Colonic mucosa (tissue), 4 donors: Measurements from ENCODE around the gene MRPL21. TPM values are rescaled to one million over a fixed set of nuclear protein-coding genes. Genes with fewer than 3 reads are reported as not detected.
A peak's percentile ranks its signal among the peaks of the same experiment; 100 is the strongest.
"Not testable (repeated sequence)": the region's sequence is repeated elsewhere in the genome, so short reads cannot be mapped to it uniquely, and the experiment has no call there.

Experiments used
- DNase-seq: peaks from one replicate; pipeline ENCODE4 v3.0.0-alpha.2; 2020
- H3K27ac ChIP-seq: fragments of 200-600 bp; one replicate; pipeline ENCODE4 v1.8.0; 2021
- H3K27me3 ChIP-seq: fragments of 200-600 bp; one replicate; pipeline ENCODE4 v1.8.0; 2021
- H3K36me3 ChIP-seq: fragments of 200-600 bp; one replicate; pipeline ENCODE4 v1.8.0; 2021
- H3K4me1 ChIP-seq: fragments of 200-600 bp; one replicate; pipeline ENCODE4 v1.8.0; 2021; ENCODE audit warnings: mild to moderate bottlenecking
- H3K4me3 ChIP-seq: fragments of 200-600 bp; one replicate; pipeline ENCODE4 v1.8.0; 2021
- H3K9ac ChIP-seq, 2 donors: one replicate each; pipeline ENCODE4 v1.7.0; 2013; ENCODE audit warnings: control low read depth in 2 of 2, low read depth in 2 of 2, low read length in 2 of 2
- H3K9me3 ChIP-seq: fragments of 200-600 bp; one replicate; pipeline ENCODE4 v1.8.0; 2021
- intact Hi-C: fragments of 100-400 bp; cut with DNase I; formaldehyde crosslinking; loops from one replicate; pipeline ENCODE4 v1.14.1; 2022
- total RNA-seq, 2 donors: library from RNA; stranded (reverse); fragmentation: NEBNext Ultra II Directional in 1 of 2; extraction: Animal tissue kit (Norgen Biotek cat#: 25700) in 1 of 2; gene quantifications; one replicate each; pipeline ENCODE4 v1.2.1, GENCODE V29; 2021
- TF ChIP-seq, protein P1 (sequence below): fragments of 200-600 bp; IDR thresholded peaks from one replicate; pipeline ENCODE4 v1.8.0; 2022; ENCODE audit warnings: antibody characterized with exemption, mild to moderate bottlenecking
- donor health status: healthy.
- donor health status: DM: no; HTN: no; CAD: no.
- donor health status: DM: no; HTN: no; CAD: no.

MRPL21 gene
- total RNA-seq, 2 donors from 2014 or later = 59.8 to 104 TPM

DNA sequence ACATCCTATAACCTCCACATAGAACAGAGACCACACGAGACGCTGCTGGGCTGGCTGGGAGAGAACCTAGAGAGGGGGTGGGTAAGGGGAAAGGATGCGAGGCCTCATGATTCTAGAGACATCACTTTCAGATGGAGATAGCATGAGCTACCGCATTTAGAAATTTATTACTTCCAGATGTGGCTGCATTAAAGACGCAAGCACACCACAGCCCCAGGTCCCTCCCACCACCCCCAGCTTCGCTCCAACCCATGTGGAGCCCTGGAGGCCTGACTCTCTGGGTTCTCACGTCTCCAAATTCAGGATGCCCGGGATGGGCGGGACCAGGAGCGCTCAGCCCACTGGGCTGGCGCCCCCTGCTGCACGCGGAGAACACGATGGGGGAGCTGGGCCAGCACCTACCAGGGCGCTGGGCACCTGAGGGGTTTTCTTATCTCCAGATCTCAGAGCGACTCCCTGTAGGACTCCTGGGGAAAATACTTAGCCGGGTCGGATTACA, 13.6 kb downstream of the MRPL21 start:
- Histone ChIP-seq H3K4me1 (no peaks in the 10 kb centered on the region), H3K27me3 (no peaks in the 10 kb centered on the region), H3K9ac (no peak overlapping the region), H3K27ac (no peak overlapping the region), H3K4me3 (no peak overlapping the region), H3K9me3 (no peaks in the 10 kb centered on the region), H3K36me3 (peaks cover 6% of the 10 kb centered on the region)
- intact Hi-C loops = no loop called here
- TF ChIP-seq, protein P1, sequence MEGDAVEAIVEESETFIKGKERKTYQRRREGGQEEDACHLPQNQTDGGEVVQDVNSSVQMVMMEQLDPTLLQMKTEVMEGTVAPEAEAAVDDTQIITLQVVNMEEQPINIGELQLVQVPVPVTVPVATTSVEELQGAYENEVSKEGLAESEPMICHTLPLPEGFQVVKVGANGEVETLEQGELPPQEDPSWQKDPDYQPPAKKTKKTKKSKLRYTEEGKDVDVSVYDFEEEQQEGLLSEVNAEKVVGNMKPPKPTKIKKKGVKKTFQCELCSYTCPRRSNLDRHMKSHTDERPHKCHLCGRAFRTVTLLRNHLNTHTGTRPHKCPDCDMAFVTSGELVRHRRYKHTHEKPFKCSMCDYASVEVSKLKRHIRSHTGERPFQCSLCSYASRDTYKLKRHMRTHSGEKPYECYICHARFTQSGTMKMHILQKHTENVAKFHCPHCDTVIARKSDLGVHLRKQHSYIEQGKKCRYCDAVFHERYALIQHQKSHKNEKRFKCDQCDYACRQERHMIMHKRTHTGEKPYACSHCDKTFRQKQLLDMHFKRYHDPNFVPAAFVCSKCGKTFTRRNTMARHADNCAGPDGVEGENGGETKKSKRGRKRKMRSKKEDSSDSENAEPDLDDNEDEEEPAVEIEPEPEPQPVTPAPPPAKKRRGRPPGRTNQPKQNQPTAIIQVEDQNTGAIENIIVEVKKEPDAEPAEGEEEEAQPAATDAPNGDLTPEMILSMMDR = no peak
- peak; percentile 28 for DNase-seq

DNA sequence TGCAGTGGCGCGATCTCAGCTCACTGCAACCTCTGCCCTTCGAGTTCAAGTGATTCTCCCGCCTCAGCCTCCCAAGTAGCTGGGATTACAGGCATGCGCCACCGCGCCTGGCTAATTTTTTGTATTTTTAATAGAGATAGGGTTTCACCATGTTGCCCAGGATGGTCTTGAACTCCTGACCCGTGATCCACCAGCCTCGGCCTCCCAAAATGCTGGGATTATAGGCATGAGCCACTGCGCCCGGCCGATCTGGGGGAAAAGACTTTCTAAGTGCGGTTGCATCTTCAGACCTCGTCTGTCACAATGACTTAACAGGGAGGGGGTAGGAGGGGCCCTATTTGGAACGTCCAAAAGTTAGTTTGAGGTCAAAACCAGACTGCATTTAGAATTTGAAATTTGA, 18.8 kb downstream of the MRPL21 start:
- H3K27me3 ChIP-seq, H3K4me3 ChIP-seq, H3K4me1 ChIP-seq, H3K9me3 ChIP-seq, H3K9ac ChIP-seq, H3K27ac ChIP-seq, H3K36me3 ChIP-seq, intact Hi-C loops, DNase-seq: not testable (repeated sequence)

DNA sequence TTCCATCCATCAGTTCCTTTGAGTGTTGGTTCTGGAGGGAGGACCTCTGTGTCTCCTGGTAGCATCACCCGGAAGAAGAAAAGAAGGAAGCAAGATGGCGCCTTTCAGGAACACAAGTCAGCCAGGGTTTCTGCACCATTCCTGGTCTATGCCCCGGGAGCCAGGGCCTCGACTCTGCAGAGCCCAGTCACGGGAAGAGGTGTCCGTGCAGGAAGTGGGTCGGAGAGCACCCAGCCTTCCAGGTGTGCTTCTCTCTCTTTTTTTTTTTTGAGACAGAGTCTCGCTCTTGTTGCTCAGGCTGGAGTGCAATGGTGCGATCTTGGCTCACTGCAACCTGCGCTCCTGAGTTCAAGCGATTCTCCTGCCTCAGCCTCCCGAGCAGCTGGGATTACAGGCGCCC, 21.2 kb downstream of the MRPL21 start:
- no peaks in the 10 kb centered on the region for H3K9me3 ChIP-seq
- H3K9ac ChIP-seq = no peak overlapping the region
- intact Hi-C loops = no loop called here
- H3K4me3 ChIP-seq = no peak overlapping the region
- no peak overlapping the region for H3K27ac ChIP-seq
- H3K36me3 ChIP-seq = no peaks in the 10 kb centered on the region
- no peak for DNase-seq
- H3K4me1 ChIP-seq = no peaks in the 10 kb centered on the region
- no peaks in the 10 kb centered on the region for H3K27me3 ChIP-seq
- TF ChIP-seq, protein P1 = no peak

- no peak overlapping the region for H3K4me3 ChIP-seq
- DNase-seq = no peak
- no peaks in the 10 kb centered on the region for H3K27me3 ChIP-seq
- TF ChIP-seq, protein P1 = no peak
- no peaks in the 10 kb centered on the region for H3K4me1 ChIP-seq
- no peak overlapping the region for H3K9ac ChIP-seq
- H3K27ac ChIP-seq = no peak overlapping the region
- H3K9me3 ChIP-seq = no peaks in the 10 kb centered on the region
- intact Hi-C loops = no loop called here
- no peaks in the 10 kb centered on the region for H3K36me3 ChIP-seq
Measured at GRCh38 chr11:68881320-68881719, 22.3 kb downstream of the MRPL21 start.

- H3K4me1 ChIP-seq = no peaks in the 10 kb centered on the region
- TF ChIP-seq, protein P1 = no peak
- H3K9me3 ChIP-seq = no peaks in the 10 kb centered on the region
- no peak for DNase-seq
- no peak overlapping the region for H3K9ac ChIP-seq
- intact Hi-C loops = no loop called here
- no peaks in the 10 kb centered on the region for H3K27me3 ChIP-seq
- H3K27ac ChIP-seq = no peak overlapping the region
- no peak overlapping the region for H3K4me3 ChIP-seq
- no peaks in the 10 kb centered on the region for H3K36me3 ChIP-seq
Measured at GRCh38 chr11:68880851-68881250, 22.8 kb downstream of the MRPL21 start.

DNA sequence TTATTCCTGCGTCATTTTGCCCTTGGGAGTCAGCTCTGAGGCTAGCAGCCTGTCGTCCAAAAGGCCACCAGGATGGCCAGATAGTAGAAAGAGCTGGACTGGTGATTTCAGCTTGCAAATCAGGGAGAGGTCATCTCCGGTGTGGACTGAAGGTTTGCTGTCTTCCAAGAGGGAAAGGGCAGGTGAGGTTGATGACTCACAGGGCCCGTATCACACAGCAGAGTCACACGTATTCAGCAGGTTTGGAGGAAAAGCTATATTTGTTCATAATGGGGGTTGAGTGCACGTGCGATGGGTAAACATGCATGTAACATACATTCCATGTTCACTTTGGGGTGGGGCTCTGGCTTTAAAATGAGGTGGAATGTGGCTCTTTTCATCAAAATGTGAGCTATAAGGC, 25.6 kb downstream of the MRPL21 start:
- Histone ChIP-seq H3K27ac (no peak overlapping the region), H3K4me3 (no peak overlapping the region), H3K36me3 (no peaks in the 10 kb centered on the region), H3K9ac (no peak overlapping the region), H3K9me3 (no peaks in the 10 kb centered on the region), H3K4me1 (no peaks in the 10 kb centered on the region), H3K27me3 (no peaks in the 10 kb centered on the region)
- intact Hi-C loops = no loop called here
- no peak for DNase-seq
- TF ChIP-seq, protein P1 = no peak
